Hepatocyte (in vitro differentiated cells): ENCODE data around the gene ABCC3. TPM values are rescaled to one million over a fixed set of nuclear protein-coding genes. Genes with fewer than 3 reads are reported as not detected.

Source experiments
- DNase-seq: peaks from one replicate; pipeline ENCODE4 v3.0.0-alpha.2; 2016; ENCODE audit warnings: low spot score
- H2AFZ ChIP-seq: fragments of 200-600 bp; sonication (generic); 2 replicates; pipeline ENCODE4 v1.6.0; 2016; ENCODE audit warnings: antibody characterized with exemption, mild to moderate bottlenecking
- H3K27ac ChIP-seq: fragments of 200-600 bp; sonication (generic); 2 replicates; pipeline ENCODE4 v1.5.1; 2016; ENCODE audit warnings: mild to moderate bottlenecking
- H3K27me3 ChIP-seq: fragments of 200-600 bp; sonication (generic); 2 replicates; pipeline ENCODE4 v1.6.1; 2016
- H3K36me3 ChIP-seq: fragments of 200-600 bp; sonication (generic); replicated peaks from 2 replicates; pipeline ENCODE4 v1.5.1; 2016; ENCODE audit warnings: low read depth; ENCODE audit not compliant: insufficient read depth
- H3K4me1 ChIP-seq: fragments of 200-600 bp; sonication (generic); 2 replicates; pipeline ENCODE4 v1.5.1; 2016; ENCODE audit warnings: mild to moderate bottlenecking, moderate library complexity; ENCODE audit not compliant: insufficient read depth
- H3K4me2 ChIP-seq: fragments of 200-600 bp; sonication (generic); 2 replicates; pipeline ENCODE4 v1.6.0; 2016
- H3K4me3 ChIP-seq: fragments of 200-600 bp; sonication (generic); 2 replicates; pipeline ENCODE4 v1.5.1; 2016; ENCODE audit warnings: mild to moderate bottlenecking
- H3K79me2 ChIP-seq: fragments of 200-600 bp; sonication (generic); 2 replicates; pipeline ENCODE4 v1.6.0; 2017; ENCODE audit warnings: mild to moderate bottlenecking
- H3K9me2 ChIP-seq: fragments of 200-600 bp; sonication (generic); replicated peaks from 2 replicates; pipeline ENCODE4 v1.6.0; 2017; ENCODE audit warnings: mild to moderate bottlenecking; ENCODE audit not compliant: insufficient read depth
- H3K9me3 ChIP-seq: fragments of 200-600 bp; sonication (generic); 2 replicates; pipeline ENCODE4 v1.5.1; 2016; ENCODE audit warnings: low read depth, mild to moderate bottlenecking
- H4K20me1 ChIP-seq: fragments of 200-600 bp; sonication (generic); 2 replicates; pipeline ENCODE4 v1.6.0; 2016; ENCODE audit warnings: mild to moderate bottlenecking; ENCODE audit not compliant: insufficient read depth, poor library complexity, severe bottlenecking
- CTCF ChIP-seq: fragments of 200-600 bp; sonication (generic); IDR thresholded peaks from 2 replicates; pipeline ENCODE4 v1.5.1; 2016; ENCODE audit warnings: antibody characterized with exemption, mild to moderate bottlenecking; ENCODE audit not compliant: poor library complexity
- EZH2 ChIP-seq: fragments of 200-600 bp; sonication (generic); IDR thresholded peaks from 2 replicates; pipeline ENCODE4 v1.6.1; 2016; ENCODE audit warnings: antibody characterized with exemption, mild to moderate bottlenecking, borderline replicate concordance
- EZH2phosphoT487 ChIP-seq: fragments of 200-600 bp; sonication (generic); IDR thresholded peaks from one replicate; pipeline ENCODE4 v1.6.1; 2018; ENCODE audit warnings: antibody characterized with exemption, mild to moderate bottlenecking, low read depth, moderate library complexity; ENCODE audit not compliant: unreplicated experiment, severe bottlenecking
- WGBS: methylation state at CpG from one replicate; pipeline ENCODE4 v1.1.6; 2016; ENCODE audit warnings: low lambda C conversion rate; ENCODE audit errors: missing lambda C conversion rate; 5-methylcytosine and 5-hydroxymethylcytosine counted together
- polyA plus RNA-seq: library from polyadenylated mRNA; unstranded; fragments of >200 nt; fragmentation: Nextera tagmentation; extraction: Ambion mirVana; gene quantifications from 2 replicates; pipeline ENCODE4 v1.2.1, GENCODE V29; 2016
- total RNA-seq: library from RNA; depleted of rRNA; stranded (reverse); fragments of >200 nt; gene quantifications from 2 replicates; pipeline ENCODE4 v1.2.3, GENCODE V29; 2014

The ABCC3 gene
- total and polyA plus RNA-seq, 2 experiments from 2014 or later: 16.9 to 18.1 TPM

- no peaks in the 10 kb centered on the region for H3K9me2 ChIP-seq
- DNase-seq: no peak
- no peaks in the 10 kb centered on the region for H3K27me3 ChIP-seq
- no peak overlapping the region for H3K27ac ChIP-seq
- H3K4me1 ChIP-seq: peaks cover 7% of the 10 kb centered on the region
- no peaks in the 10 kb centered on the region for H4K20me1 ChIP-seq
- TF ChIP-seq EZH2phosphoT487 (no peak), EZH2 (no peak), CTCF (no peak)
- no peak overlapping the region for H3K4me2 ChIP-seq
- H3K36me3 ChIP-seq: no peaks in the 10 kb centered on the region
- no peak overlapping the region for H2AFZ ChIP-seq
- no peak overlapping the region for H3K4me3 ChIP-seq
- H3K9me3 ChIP-seq: no peaks in the 10 kb centered on the region
- no peaks in the 10 kb centered on the region for H3K79me2 ChIP-seq
- 95% methylated on average over 5 of the region's 5 CpGs for WGBS
Measured at GRCh38 chr17:50672071-50672470, 37.4 kb downstream of the ABCC3 start.

GRCh38 chr17:50672831-50673551, 38.3 kb downstream of the ABCC3 start:
- Histone ChIP-seq H3K9me3 (no peaks in the 10 kb centered on the region), H3K4me2 (no peak overlapping the region), H3K27me3 (no peaks in the 10 kb centered on the region), H3K9me2 (no peaks in the 10 kb centered on the region), H4K20me1 (no peaks in the 10 kb centered on the region), H3K79me2 (no peaks in the 10 kb centered on the region), H3K4me1 (peaks cover 7% of the 10 kb centered on the region), H3K4me3 (no peak overlapping the region), H3K36me3 (no peaks in the 10 kb centered on the region), H2AFZ (no peak overlapping the region), H3K27ac (no peak overlapping the region)
- DNase-seq: no peak
- TF ChIP-seq EZH2 (no peak), EZH2phosphoT487 (no peak), CTCF (no peak)
- WGBS: 96% methylated on average over 20 of the region's 20 CpGs

GRCh38 chr17:50675190-50675589, 40.5 kb downstream of the ABCC3 start:
- no peaks in the 10 kb centered on the region for H3K36me3 ChIP-seq
- DNase-seq: no peak
- H3K27ac ChIP-seq: no peak overlapping the region
- peaks cover 7% of the 10 kb centered on the region for H3K4me1 ChIP-seq
- WGBS: 46% methylated on average over 3 of the region's 3 CpGs
- H4K20me1 ChIP-seq: no peaks in the 10 kb centered on the region
- H3K9me3 ChIP-seq: no peaks in the 10 kb centered on the region
- H2AFZ ChIP-seq: no peak overlapping the region
- H3K9me2 ChIP-seq: no peaks in the 10 kb centered on the region
- H3K79me2 ChIP-seq: no peaks in the 10 kb centered on the region
- TF ChIP-seq EZH2phosphoT487 (no peak), CTCF (no peak), EZH2 (no peak)
- no peak overlapping the region for H3K4me2 ChIP-seq
- no peaks in the 10 kb centered on the region for H3K27me3 ChIP-seq
- H3K4me3 ChIP-seq: no peak overlapping the region
